Middle frontal gyrus (tissue), 1 donor: ENCODE measurements around the gene CT45A8.
"Not testable (repeated sequence)": the region's sequence is repeated elsewhere in the genome, so short reads cannot be mapped to it uniquely, and the experiment has no call there.

Experiments
- DNase-seq: peaks from one replicate; pipeline ENCODE4 v3.0.0-alpha.2; 2015; ENCODE audit warnings: low spot score; ENCODE audit errors: extremely low spot score

The CT45A8 gene, protein sequence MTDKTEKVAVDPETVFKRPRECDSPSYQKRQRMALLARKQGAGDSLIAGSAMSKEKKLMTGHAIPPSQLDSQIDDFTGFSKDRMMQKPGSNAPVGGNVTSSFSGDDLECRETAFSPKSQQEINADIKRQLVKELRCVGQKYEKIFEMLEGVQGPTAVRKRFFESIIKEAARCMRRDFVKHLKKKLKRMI

GRCh38 chrX:135854438-135854837, at the start of gene CT45A8:
Gene CT45A8, minus strand, starts transcription at chrX:135854538. Its CDS starts 3,755 bp downstream, at chrX:135850783.
- DNase-seq, result not testable (repeated sequence)

- no peak for DNase-seq
Observed at GRCh38 chrX:135893294-135893817, 39.0 kb upstream of the CT45A8 start, which contains the start of the genes CT45A10 and SAGE1. Gene CT45A10, minus strand, starts transcription at chrX:135893444. Its CDS starts 8,100 bp downstream, at chrX:135885344. Gene SAGE1, plus strand, starts transcription at chrX:135893716. Its CDS starts 2,527 bp downstream, at chrX:135896243.

DNA sequence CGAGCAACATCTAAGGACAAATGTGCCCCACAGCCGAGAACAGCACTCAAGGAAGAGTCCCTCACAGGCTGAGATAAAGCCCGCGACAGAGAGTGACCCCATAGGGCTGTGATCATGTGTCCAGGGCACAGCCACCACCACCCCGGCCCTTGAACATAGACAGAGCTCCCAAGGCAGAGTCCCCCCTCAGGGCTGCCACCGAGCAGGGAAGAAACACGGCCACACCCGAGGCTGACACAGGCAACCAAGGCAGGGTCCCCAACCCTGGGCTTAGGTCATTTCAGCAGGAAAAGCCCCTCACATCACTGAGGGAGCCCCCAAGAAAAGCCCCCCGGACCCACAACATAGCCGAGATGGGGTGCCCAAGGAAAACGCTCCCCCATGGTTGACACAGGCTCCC, 38.4 kb upstream of the CT45A8 start:
- no peak for DNase-seq

DNA sequence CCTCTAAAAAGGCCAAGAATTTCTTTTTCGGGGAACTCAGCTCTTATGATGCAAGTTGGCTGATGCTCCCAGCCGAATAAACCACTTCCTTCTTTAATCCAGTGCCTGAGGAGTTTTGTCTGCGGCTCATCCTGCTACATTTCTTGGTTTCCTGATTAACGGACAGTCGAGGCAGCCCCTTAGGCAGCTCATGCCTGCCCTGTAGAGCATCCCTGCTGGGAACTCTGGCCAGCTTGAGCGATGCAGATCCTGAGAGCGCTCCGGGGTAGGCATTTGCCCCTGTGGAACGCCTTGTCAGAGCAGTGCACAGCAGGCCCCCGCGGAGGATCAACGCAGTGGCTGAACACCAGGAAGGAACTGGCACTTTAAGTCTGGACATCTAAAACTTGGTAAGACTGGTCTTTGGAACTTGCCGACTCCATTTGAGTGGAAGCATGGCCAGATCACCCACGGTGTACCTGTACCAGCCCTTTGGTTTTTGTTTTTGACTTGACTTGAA, 35.8 kb upstream of the CT45A8 start:
- DNase-seq, result no peak

DNA sequence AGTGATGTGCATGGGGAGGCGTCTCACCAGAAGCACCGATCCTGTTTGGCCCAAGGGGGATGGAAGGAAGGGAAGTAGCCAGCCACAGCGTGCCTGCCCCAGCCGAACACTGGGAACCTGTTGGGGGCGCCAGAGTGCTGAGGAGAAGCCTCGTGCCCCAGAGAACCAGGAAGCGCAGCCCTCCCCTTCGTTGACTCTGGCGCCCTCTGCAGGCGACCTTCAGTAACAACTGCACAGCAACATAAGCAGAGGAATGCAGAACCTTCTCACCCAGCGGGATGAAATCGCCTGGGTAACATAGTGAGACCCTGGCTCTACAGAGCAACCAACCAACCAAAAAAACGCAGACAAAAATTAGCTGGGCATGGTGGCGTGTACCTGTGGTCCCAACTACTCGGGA, 34.6 kb upstream of the CT45A8 start:
- DNase-seq, result not testable (repeated sequence)

DNA sequence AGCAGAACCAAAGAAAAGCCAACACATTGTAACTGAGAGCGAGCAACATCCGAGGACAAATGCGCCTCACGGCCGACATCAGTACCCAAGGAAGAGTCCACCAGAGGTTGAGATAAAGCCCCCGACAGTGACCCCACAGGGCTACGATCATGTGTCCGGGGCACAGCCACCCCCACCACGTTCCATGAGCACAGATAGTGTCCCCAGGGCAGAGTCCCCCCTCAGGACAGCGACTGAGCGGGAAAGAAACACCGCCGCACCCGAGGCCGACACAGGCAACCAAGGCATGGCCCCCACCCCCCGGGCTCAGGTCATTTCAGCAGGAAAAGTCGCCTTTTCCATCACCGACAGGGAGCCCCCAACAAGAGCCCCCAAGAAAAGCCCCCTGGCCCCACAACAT, 33.9 kb upstream of the CT45A8 start:
- not testable (repeated sequence) for DNase-seq

DNA sequence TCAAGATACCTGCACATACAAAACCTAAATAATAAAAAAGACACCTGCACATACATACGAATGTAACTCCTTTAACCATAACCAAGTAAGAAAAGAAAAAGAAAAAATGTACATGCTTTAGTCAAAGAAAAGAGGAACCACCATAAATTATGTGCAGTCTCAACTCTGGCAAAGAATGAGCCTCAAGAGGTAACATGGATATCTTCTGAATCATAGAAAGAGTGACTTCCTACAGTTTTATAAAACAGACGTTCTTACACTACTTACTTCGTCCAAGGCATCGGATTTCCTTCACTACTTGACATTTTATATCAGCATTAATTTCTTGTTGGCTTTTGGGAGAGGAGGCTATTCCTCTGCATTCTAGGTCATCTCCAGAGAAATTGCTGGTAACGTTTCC, 28.4 kb upstream of the CT45A8 start:
- DNase-seq, result not testable (repeated sequence)

GRCh38 chrX:135871712-135872111, 17.4 kb upstream of the CT45A8 start, which contains the start of gene CT45A9:
Gene CT45A9, minus strand, starts transcription at chrX:135871812. Its CDS starts 3,751 bp downstream, at chrX:135868061.
- DNase-seq, result not testable (repeated sequence)

- not testable (repeated sequence) for DNase-seq
Observed at GRCh38 chrX:135837180-135837579, 17.2 kb downstream of the CT45A8 start, which contains the start of gene CT45A7. Gene CT45A7, minus strand, starts transcription at chrX:135837280. Its CDS starts 3,747 bp downstream, at chrX:135833533.

DNA sequence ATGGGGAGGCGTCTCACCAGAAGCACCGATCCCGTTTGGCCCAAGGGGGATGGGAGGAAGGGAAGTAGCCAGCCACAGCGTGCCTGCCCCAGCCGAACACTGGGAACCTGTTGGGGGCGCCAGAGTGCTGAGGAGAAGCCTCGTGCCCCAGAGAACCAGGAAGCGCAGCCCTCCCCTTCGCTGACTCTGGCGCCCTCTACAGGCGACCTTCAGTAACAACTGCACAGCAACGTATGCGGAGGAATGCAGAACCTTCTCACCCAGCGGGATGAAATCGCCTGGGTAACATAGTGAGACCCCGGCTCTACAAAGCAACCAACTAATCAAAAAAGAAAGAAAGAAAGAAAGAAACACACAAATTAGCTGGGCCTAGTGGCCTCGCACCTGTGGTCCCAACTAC, 34.4 kb downstream of the CT45A8 start, which contains the start of gene CT45A2:
TSS of gene CT45A2 (minus strand) at position 101 of the 400 bp plus-strand sequence. CDS start 3,747 bp downstream, outside the sequence.
- not testable (repeated sequence) for DNase-seq

DNA sequence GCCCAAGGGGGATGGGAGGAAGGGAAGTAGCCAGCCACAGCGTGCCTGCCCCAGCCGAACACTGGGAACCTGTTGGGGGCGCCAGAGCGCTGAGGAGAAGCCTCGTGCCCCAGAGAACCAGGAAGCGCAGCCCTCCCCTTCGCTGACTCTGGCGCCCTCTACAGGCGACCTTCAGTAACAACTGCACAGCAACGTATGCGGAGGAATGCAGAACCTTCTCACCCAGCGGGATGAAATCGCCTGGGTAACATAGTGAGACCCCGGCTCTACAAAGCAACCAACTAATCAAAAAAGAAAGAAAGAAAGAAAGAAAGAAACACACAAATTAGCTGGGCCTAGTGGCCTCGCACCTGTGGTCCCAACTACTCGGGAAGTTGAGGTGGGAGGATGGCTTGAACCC, 51.7 kb downstream of the CT45A8 start, which contains the start of gene CT45A6:
TSS of gene CT45A6 (minus strand) at position 101 of the 400 bp plus-strand sequence. CDS start 3,794 bp downstream, outside the sequence.
- not testable (repeated sequence) for DNase-seq
